ENCODE results near the gene ESR1.

The ESR1 gene

GRCh38 chr6:152142105-152142504, 334.6 kb downstream of the ESR1 start:
- DNase-seq = no peak

GRCh38 chr6:152143359-152143758, 335.9 kb downstream of the ESR1 start:
- DNase-seq = no peak

GRCh38 chr6:152146385-152146784, 338.9 kb downstream of the ESR1 start:
- no peak for DNase-seq

GRCh38 chr6:152147269-152147668, 339.8 kb downstream of the ESR1 start:
- DNase-seq = no peak

- no peak for DNase-seq
Measured at GRCh38 chr6:152148412-152148811, 340.9 kb downstream of the ESR1 start.

- DNase-seq = no peak
Measured at GRCh38 chr6:152150196-152150595, 342.7 kb downstream of the ESR1 start.

GRCh38 chr6:152151920-152152319, 344.4 kb downstream of the ESR1 start:
- no peak for DNase-seq

DNA sequence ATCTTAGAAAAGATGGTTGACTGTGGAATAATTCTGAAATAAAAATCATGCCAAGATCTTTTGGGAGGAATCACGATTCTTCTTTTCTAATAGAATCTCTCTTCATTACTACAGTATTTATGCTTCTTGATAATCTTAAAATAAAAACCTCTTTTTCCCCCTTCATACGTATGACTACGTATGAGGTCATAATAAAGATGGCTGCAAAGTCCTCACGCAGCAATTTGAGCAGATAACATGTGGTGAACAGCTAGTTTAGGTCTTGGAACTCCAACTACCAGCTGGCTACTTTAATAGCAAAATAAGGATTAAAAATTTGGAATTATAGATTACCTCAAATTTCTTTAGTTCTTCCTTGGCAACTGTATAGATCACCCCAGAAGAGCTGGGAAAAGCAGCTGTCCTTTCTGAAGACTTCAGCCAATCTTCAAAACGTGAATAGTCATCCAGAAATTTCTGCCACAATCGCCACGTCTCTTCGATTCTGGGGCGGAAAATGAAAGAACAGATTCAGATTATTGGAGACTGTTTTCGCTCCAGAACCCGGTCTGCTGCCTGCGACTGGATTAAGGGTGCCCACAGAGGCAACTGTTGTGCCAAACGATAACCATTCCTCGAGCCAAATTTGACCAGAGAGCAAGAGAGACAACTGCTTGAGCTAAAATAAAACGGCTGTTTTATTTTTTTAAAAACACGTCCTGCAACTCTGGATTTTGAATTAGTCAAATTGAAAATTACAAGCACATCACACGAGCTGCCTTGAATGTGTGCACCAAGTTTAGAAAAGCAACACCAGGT, 347.3 kb downstream of the ESR1 start:
- no peak for DNase-seq

DNA sequence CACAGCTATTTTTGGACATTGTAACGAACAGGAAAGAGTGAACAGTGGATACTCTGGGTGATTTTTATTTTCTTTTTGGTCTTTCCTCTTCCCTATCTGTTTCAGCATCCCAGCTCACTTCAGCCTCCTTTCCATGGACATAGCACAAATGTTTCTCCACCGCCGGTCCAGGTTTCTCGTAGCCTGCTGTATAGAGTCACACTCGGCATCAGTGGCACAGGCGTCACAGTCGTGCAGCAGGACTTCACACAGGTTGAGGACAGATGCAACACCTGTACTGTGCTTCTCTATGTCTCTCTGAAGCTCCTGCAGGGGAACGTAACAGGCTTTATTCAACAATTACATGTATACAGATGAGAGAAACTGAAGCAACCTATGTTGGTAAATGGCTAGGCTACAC, 348.3 kb downstream of the ESR1 start:
- no peak for DNase-seq

DNA sequence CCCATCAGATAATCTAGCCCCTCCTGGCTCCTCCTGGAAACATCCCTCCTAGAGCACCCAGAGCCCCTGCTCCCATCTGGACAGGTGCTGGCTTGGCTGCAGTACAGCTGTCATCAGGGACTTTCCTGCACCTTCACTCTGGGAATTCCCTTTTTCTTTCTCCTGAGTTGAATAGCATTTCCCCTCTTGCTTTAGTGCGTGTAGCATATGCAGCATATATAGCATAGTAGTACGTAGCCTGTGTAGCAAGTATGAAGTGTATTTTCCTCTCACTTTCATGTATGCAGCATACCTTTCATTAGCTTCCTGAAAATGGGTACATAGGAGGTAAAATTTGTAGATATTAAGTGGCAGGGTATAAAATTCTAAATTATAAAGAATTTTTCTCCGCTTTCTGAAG, 352.9 kb downstream of the ESR1 start:
- no peak for DNase-seq

DNA sequence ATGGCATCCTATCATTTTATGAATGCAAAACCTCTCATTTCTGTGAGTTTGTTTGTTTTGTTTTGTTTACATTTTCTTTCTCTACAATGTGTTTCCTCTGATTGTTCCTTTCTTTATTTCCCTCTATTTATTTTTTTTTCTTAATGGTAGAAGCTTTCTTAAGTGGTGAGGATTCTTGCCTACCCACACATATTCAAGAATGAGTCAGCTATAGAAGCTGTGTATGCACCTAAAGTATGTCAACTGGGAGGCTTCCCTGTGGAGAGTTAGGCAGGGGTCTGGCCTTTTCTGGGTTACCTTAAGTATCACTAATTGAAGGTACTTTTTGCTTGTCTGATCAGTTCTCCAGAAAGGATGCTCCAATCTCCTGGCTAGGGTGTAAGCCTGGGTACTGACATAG, 354.0 kb downstream of the ESR1 start:
- DNase-seq = no peak

- DNase-seq = no peak
Measured at GRCh38 chr6:152164957-152165356, 357.5 kb downstream of the ESR1 start.

DNA sequence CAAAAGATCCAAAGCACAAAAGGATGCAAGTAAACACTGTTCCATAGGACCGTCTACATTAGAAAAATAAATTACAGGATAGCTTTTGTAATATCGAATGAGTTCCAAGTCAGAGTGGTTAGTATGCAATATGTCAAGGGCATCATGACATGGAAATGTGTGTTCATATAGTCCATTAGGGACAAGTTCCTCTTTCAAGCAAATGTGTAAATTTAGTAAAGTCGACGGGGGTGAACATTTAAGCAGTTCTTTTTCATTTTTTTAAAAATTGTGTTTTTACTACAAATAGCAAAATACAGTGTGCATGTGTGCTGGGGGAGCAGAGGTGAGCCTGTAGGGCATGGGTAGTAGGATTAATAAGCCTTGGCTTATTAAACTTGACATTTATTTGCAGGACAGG, 359.0 kb downstream of the ESR1 start:
- DNase-seq = no peak

DNA sequence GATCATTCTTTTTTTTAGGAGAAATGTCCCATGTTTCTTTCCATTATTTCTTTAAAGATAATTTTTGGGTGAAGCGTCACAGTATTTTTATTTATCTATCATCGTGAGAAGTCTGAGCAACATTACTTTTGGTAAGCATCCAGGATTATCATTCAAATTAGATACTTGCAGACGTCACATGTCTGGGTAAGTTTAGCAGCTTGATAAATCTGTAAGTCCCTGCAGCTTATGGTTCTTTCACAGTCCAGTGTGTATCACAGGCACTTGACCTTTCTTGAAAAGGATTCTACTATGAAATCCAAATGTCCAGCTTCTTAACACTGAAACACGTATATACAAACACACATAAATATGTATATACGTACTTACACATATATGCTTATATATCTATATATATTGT, 359.4 kb downstream of the ESR1 start:
- DNase-seq = no peak

DNA sequence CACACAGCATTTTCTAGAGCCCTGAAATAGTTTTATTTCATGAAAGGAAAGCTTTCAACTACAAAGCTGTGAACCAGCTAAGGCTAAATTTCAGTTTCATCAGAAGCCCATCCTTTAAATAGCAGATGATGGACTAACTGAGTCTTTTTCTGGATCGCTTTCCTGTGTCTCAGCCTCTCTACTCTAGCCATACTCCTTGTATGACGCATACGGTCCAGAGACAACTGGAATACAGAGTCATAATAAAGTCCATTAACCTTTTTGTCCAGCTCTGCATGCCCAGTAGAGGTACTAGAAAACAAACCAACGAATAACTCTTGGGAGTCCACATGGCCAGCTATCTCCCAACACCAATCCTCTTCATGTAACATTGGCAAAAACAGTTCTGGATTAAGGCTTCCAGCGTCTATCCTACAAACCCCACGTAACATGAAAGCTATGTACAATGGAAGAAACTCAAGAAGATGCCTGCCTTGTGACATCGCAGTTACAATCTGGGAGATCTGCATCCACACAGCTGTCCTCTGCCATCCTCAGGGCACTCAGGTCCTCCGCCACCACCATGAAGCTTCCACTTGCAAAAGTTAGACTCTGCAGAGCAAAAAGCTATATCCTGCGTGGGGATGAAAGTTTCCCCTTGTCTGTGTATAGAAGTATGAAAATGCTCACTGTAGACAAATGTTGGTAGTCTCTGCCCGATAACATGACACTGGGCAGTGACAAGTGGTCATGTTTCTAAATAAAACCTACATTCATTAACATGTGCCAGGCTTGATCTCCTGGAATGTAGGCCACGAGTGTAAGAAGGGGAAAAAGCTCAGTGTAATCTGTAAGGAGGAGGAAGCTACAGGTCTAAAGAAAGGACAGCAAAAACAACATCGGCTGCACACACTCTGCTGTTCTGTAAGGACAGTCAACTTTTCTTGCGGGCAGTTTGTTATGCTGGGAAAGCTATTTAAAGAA, 360.4 kb downstream of the ESR1 start:
- DNase-seq = no peak

- no peak for DNase-seq
Measured at GRCh38 chr6:152170313-152170701, 362.8 kb downstream of the ESR1 start.

GRCh38 chr6:152170702-152171667, 363.5 kb downstream of the ESR1 start:
- peak; percentile 14 for DNase-seq

- DNase-seq = no peak
Measured at GRCh38 chr6:152173321-152173720, 365.8 kb downstream of the ESR1 start.

GRCh38 chr6:152173957-152174356, 366.5 kb downstream of the ESR1 start:
- DNase-seq = no peak

GRCh38 chr6:152176268-152176667, 368.8 kb downstream of the ESR1 start:
- no peak for DNase-seq

All from T-helper 9 cell (primary cell).